22Rv1 (cell line): ENCODE measurements around the gene ITGAD.

ENCODE experiments used
- ZFX ChIP-seq: fragments of 450-650 bp; IDR thresholded peaks from 2 replicates; pipeline ENCODE4 v1.6.1; 2017; ENCODE audit warnings: antibody characterized with exemption, borderline replicate concordance
- TF ChIP-seq, protein P1 (sequence below): fragments of 450-650 bp; IDR thresholded peaks from 2 replicates; pipeline ENCODE4 v1.5.1; 2017; ENCODE audit warnings: mild to moderate bottlenecking

DNA sequence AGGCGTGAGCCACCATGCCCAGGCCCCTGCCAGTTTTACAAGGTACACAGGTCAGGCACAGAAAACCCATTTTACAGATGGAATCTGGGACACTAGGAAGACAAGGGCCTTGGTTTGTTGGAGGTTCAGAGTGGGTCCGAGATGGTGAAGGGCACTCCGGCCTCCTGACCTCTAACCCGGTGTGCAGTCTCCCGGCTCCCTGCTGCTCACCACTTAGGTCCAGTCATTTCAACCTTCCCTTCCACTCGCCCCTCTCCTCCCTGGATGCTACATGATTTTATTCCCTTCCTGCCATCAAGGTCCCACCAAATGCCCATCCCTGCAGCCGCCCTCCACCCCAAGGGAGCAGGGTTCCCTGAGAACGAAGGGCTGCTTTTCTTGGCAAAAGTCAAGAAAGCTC, 29.4 kb upstream of the ITGAD start:
- TF ChIP-seq, protein P1, sequence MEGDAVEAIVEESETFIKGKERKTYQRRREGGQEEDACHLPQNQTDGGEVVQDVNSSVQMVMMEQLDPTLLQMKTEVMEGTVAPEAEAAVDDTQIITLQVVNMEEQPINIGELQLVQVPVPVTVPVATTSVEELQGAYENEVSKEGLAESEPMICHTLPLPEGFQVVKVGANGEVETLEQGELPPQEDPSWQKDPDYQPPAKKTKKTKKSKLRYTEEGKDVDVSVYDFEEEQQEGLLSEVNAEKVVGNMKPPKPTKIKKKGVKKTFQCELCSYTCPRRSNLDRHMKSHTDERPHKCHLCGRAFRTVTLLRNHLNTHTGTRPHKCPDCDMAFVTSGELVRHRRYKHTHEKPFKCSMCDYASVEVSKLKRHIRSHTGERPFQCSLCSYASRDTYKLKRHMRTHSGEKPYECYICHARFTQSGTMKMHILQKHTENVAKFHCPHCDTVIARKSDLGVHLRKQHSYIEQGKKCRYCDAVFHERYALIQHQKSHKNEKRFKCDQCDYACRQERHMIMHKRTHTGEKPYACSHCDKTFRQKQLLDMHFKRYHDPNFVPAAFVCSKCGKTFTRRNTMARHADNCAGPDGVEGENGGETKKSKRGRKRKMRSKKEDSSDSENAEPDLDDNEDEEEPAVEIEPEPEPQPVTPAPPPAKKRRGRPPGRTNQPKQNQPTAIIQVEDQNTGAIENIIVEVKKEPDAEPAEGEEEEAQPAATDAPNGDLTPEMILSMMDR, result no peak
- TF ChIP-seq ZFX, result no peak
